OCI-LY7 (cell line): Measurements from ENCODE around the gene MRRF. TPM values are rescaled to one million over a fixed set of nuclear protein-coding genes. Genes with fewer than 3 reads are reported as not detected.

ENCODE experiments used
- BruUV-seq: library from RNA; stranded (reverse); fragments of 400-500 nt; replicated peaks from 2 replicates; lab custom pipeline; 2021; lab: Mats Ljungman, UMichigan
- CTCF ChIA-PET: fragments of 300-600 bp; sonication (Branson Sonifier 250); formaldehyde crosslinking; loops from one replicate; lab custom pipeline; 2022; ENCODE audit warnings: antibody characterized with exemption; ENCODE audit not compliant: unreplicated experiment; lab: Charles Lee
- POLR2A ChIA-PET: fragments of 300-600 bp; sonication (Branson Sonifier 250); formaldehyde crosslinking; loops from one replicate; lab custom pipeline; 2022; ENCODE audit warnings: antibody characterized with exemption; lab: Charles Lee
- DNase-seq: peaks from one replicate; pipeline ENCODE4 v3.0.0-alpha.2; 2015; ENCODE audit warnings: low spot score
- H2AFZ ChIP-seq: fragments of 200-600 bp; sonication (generic), shearing (Covaris generic); 2 replicates; pipeline ENCODE4 v1.6.1; 2014; ENCODE audit warnings: mild to moderate bottlenecking, antibody characterized with exemption, low read length, moderate library complexity
- H3K27ac ChIP-seq: fragments of 200-600 bp; sonication (generic); 2 replicates; pipeline ENCODE4 v1.5.1; 2014; ENCODE audit warnings: mixed run types, low read depth, mild to moderate bottlenecking, moderate library complexity, low read length, inconsistent platforms; ENCODE audit not compliant: poor library complexity, severe bottlenecking
- H3K36me3 ChIP-seq: fragments of 200-600 bp; sonication (generic); 2 replicates; pipeline ENCODE4 v1.6.1; 2014; ENCODE audit warnings: mild to moderate bottlenecking, antibody characterized with exemption, low read length, moderate library complexity, mixed read lengths; ENCODE audit not compliant: insufficient read depth
- H3K4me1 ChIP-seq: fragments of 200-600 bp; sonication (generic); 2 replicates; pipeline ENCODE4 v1.5.1; 2014; ENCODE audit warnings: mild to moderate bottlenecking, low read length; ENCODE audit not compliant: insufficient read depth, poor library complexity, severe bottlenecking
- H3K4me2 ChIP-seq: fragments of 200-600 bp; sonication (generic); 2 replicates; pipeline ENCODE4 v1.6.1; 2014; ENCODE audit warnings: mild to moderate bottlenecking, low read length
- H3K4me3 ChIP-seq: fragments of 200-600 bp; sonication (generic); 2 replicates; pipeline ENCODE4 v1.5.1; 2014; ENCODE audit warnings: mild to moderate bottlenecking, low read depth, low read length; ENCODE audit not compliant: poor library complexity, severe bottlenecking
- H3K79me2 ChIP-seq: fragments of 200-600 bp; sonication (generic); 2 replicates; pipeline ENCODE4 v1.6.1; 2016; ENCODE audit warnings: low read depth, mild to moderate bottlenecking, low read length, moderate library complexity, mixed read lengths; ENCODE audit not compliant: insufficient read depth
- H3K9me2 ChIP-seq: fragments of 200-600 bp; sonication (generic); 2 replicates; pipeline ENCODE4 v1.6.1; 2016; ENCODE audit warnings: mild to moderate bottlenecking, low read length, mixed read lengths; ENCODE audit not compliant: insufficient read depth
- H3K9me3 ChIP-seq: fragments of 200-600 bp; sonication (generic); 2 replicates; pipeline ENCODE4 v1.6.1; 2014; ENCODE audit warnings: mild to moderate bottlenecking, mixed run types, low read length, mixed read lengths
- H4K20me1 ChIP-seq: fragments of 200-600 bp; sonication (generic); 2 replicates; pipeline ENCODE4 v1.6.1; 2014; ENCODE audit warnings: mild to moderate bottlenecking, antibody characterized with exemption, low read length, moderate library complexity, mixed read lengths; ENCODE audit not compliant: insufficient read depth
- EZH2phosphoT487 ChIP-seq: fragments of 200-600 bp; sonication (generic); IDR thresholded peaks from 2 replicates; pipeline ENCODE4 v1.6.1; 2018; ENCODE audit warnings: low read depth, borderline replicate concordance, mild to moderate bottlenecking, mixed run types, antibody characterized with exemption, low read length, moderate library complexity, mixed read lengths
- intact Hi-C: fragments of 100-400 bp; cut with micrococcal nuclease; formaldehyde crosslinking; loops from one replicate; pipeline ENCODE4 v1.10.0; 2022; ENCODE audit not compliant: unreplicated experiment
- total RNA-seq, 2 experiments: library from RNA; depleted of rRNA in 1 of 2; stranded (reverse); fragments of >200 nt in 1 of 2; shearing (Covaris generic) in 1 of 2; gene quantifications; 2 replicates each; pipeline ENCODE4 v1.2.3, GENCODE V29; 2014 to 2022
- TF ChIP-seq, protein P1 (sequence below): fragments of 200-600 bp; sonication (generic); conservative IDR thresholded peaks from 2 replicates; pipeline ENCODE4 v1.5.1; 2014; ENCODE audit warnings: mild to moderate bottlenecking, antibody characterized with exemption, low read length, moderate library complexity, mixed read lengths

MRRF gene
- total RNA-seq, 2 experiments from 2014 or later: 46.1 to 53.2 TPM

DNA sequence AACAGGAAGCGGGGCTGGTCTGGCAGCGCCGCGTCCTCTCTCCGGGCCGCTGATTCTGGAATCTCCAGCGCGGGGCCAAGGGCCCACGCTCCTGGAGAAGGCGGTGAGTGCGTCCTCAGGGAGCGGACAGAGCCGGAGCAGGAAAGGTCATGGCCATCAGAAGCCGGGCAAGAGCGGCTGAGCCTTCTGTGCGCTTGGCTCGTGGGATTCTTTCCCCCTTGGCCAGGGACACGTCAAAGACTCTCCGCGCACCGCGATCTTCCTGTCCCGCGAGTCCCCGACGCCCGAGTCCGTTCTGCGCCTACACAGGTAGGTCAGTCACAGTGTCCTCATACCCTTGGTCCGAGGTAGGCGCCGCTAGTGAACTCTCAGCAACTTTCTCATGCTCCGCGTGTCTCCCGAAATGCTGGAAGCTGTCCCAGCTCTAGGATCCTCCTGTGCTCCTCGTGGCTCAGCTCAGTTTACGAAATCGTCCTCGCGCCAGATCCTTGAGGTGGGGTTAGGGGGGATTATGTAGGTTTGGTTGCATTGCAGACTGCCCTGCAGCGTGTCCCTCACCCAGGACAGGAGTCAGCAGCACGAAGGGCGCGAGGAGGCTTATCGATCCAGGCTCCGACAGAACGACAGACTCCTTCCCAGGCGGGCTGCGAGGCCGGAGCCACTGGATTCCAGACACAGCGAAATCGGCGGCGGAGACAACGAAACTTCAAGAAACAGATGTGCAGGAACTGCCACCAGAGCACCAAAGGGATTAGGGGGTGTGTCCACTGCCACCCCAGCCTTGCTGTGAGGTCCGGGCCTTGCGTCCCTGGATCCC is 44.6 kb upstream of the MRRF start:
- no peaks in the 10 kb centered on the region for H3K9me3 ChIP-seq
- TF ChIP-seq EZH2phosphoT487: no peak
- TF ChIP-seq, protein P1, sequence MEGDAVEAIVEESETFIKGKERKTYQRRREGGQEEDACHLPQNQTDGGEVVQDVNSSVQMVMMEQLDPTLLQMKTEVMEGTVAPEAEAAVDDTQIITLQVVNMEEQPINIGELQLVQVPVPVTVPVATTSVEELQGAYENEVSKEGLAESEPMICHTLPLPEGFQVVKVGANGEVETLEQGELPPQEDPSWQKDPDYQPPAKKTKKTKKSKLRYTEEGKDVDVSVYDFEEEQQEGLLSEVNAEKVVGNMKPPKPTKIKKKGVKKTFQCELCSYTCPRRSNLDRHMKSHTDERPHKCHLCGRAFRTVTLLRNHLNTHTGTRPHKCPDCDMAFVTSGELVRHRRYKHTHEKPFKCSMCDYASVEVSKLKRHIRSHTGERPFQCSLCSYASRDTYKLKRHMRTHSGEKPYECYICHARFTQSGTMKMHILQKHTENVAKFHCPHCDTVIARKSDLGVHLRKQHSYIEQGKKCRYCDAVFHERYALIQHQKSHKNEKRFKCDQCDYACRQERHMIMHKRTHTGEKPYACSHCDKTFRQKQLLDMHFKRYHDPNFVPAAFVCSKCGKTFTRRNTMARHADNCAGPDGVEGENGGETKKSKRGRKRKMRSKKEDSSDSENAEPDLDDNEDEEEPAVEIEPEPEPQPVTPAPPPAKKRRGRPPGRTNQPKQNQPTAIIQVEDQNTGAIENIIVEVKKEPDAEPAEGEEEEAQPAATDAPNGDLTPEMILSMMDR: no peak
- ChIA-PET POLR2A (no interaction called here), CTCF (no interaction called here)
- intact Hi-C loops: no loop called here
- no peaks in the 10 kb centered on the region for H3K36me3 ChIP-seq
- no peaks in the 10 kb centered on the region for H3K79me2 ChIP-seq
- H3K4me1 ChIP-seq: no peaks in the 10 kb centered on the region
- no peak overlapping the region for H3K27ac ChIP-seq
- no peak overlapping the region for H3K4me3 ChIP-seq
- H3K9me2 ChIP-seq: no peaks in the 10 kb centered on the region
- H2AFZ ChIP-seq: no peak overlapping the region
- H4K20me1 ChIP-seq: no peaks in the 10 kb centered on the region
- DNase-seq: no peak
- BruUV-seq: no TSS peak
- no peak overlapping the region for H3K4me2 ChIP-seq

DNA sequence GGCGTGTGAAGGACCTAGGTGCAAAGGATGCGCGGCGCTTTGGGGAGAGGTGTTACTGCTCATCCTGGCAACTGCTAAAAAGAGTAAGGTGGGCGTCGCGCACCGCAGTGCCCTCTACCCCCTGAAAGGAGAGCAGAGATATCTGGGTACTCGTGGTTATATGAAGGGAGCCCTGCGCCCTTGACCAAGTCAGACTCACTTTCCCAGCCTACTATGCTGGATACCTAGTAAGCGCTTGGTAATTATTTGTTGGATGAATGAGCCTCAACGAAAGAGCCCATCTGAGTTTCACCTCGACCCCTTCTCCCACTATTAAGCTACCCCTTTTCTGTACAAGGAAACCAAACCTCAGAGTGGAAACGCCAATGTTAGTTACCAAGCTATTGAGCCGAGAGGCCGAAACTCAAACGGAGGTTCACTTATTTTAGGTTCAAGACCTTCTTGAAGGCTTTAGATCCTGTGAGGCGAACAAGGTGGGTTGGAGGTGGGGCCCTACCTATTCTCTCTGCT is 44.0 kb upstream of the MRRF start:
- ChIA-PET POLR2A (no interaction called here), CTCF (no interaction called here)
- H3K4me1 ChIP-seq: no peaks in the 10 kb centered on the region
- no TSS peak for BruUV-seq
- no peaks in the 10 kb centered on the region for H3K9me3 ChIP-seq
- intact Hi-C loops: no loop called here
- DNase-seq: no peak
- H3K27ac ChIP-seq: no peak overlapping the region
- no peaks in the 10 kb centered on the region for H4K20me1 ChIP-seq
- no peak for TF ChIP-seq EZH2phosphoT487
- TF ChIP-seq, protein P1: no peak
- no peaks in the 10 kb centered on the region for H3K79me2 ChIP-seq
- no peak overlapping the region for H3K4me2 ChIP-seq
- H3K36me3 ChIP-seq: no peaks in the 10 kb centered on the region
- H2AFZ ChIP-seq: no peak overlapping the region
- no peaks in the 10 kb centered on the region for H3K9me2 ChIP-seq
- H3K4me3 ChIP-seq: no peak overlapping the region

DNA sequence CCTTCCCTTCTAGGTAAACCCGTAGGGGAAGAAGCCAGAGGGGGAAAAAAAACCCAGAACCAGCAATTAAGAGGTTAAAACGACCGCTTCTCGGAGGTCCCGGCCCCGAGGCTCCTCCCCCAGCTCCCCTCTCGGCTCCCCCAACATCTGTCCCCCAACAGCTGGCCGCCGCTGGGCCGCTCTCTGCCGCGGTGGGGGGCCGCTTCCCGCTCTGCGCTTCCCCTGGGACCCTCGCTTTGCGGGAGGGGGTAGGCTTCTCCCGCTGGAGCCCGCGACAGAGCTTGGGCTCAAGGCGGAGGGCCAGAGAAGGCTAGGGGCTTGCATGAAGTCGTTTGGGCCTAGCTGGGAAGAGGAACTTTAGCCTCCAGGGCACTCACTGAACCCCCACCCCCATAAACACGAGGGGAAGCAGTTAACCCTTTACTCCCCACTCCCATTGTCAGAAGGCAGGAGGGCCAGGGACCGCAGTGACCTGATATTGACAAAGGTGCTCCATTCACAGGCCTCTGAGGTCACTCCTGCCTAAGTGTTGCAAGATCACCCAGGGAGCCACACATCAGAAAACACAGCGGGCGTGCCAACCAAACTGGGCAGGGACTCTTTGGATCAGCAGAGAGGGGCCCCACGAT is 43.4 kb upstream of the MRRF start:
- no peak overlapping the region for H3K4me2 ChIP-seq
- TF ChIP-seq, protein P1: no peak
- TF ChIP-seq EZH2phosphoT487: no peak
- H4K20me1 ChIP-seq: no peaks in the 10 kb centered on the region
- DNase-seq: no peak
- H3K79me2 ChIP-seq: no peaks in the 10 kb centered on the region
- H3K4me3 ChIP-seq: no peak overlapping the region
- CTCF ChIA-PET: no interaction called here
- no peaks in the 10 kb centered on the region for H3K4me1 ChIP-seq
- no TSS peak for BruUV-seq
- no peaks in the 10 kb centered on the region for H3K9me2 ChIP-seq
- H2AFZ ChIP-seq: no peak overlapping the region
- H3K9me3 ChIP-seq: no peaks in the 10 kb centered on the region
- intact Hi-C loops: no loop called here
- POLR2A ChIA-PET: no interaction called here
- no peak overlapping the region for H3K27ac ChIP-seq
- H3K36me3 ChIP-seq: no peaks in the 10 kb centered on the region
